Common myeloid progenitor, CD34-positive (primary cell): Measurements from ENCODE around the gene POU6F2.
"Not testable (repeated sequence)": the region's sequence is repeated elsewhere in the genome, so short reads cannot be mapped to it uniquely, and the experiment has no call there.

Source experiments
- CTCF ChIA-PET: fragments of 350-600 bp; sonication (Branson Sonifier 250); formaldehyde crosslinking; loops from one replicate; lab custom pipeline; 2021; ENCODE audit warnings: antibody characterized with exemption; lab: Charles Lee
- POLR2A ChIA-PET: fragments of 350-600 bp; sonication (Branson Sonifier 250); formaldehyde crosslinking; loops from one replicate; lab custom pipeline; 2021; ENCODE audit warnings: antibody characterized with exemption; lab: Charles Lee
- DNase-seq, 3 donors: peaks; one replicate each; pipeline versions ENCODE4 v3.0.0 to v3.0.0-alpha.2; 2013
- H3K27ac ChIP-seq, 2 experiments: 1 replicate in 1 of 2; 2 replicates in 1 of 2; pipeline ENCODE4 v1.7.0; 2013; ENCODE audit warnings: inconsistent platforms in 2 of 2, low read length in 2 of 2, mild to moderate bottlenecking in 2 of 2, low read depth in 1 of 2, moderate library complexity in 1 of 2; ENCODE audit not compliant: severe bottlenecking in 2 of 2, insufficient read depth in 1 of 2, poor library complexity in 1 of 2
- H3K27me3 ChIP-seq, 5 experiments: replicated peaks in 2 of 5; 1 replicate in 3 of 5; 2 replicates in 2 of 5; pipeline versions ENCODE4 v1.6.1 to v1.7.0; 2013; ENCODE audit warnings: low read length in 4 of 5, mild to moderate bottlenecking in 2 of 5, moderate library complexity in 2 of 5, inconsistent platforms in 1 of 5; ENCODE audit not compliant: insufficient read depth in 5 of 5, control insufficient read depth in 4 of 5
- H3K36me3 ChIP-seq, 4 experiments: 1 replicate in 2 of 4; 2 replicates in 2 of 4; pipeline versions ENCODE4 v1.6.1 to v1.7.0; 2013; ENCODE audit warnings: low read length in 3 of 4, control low read depth in 1 of 4, mild to moderate bottlenecking in 1 of 4; ENCODE audit not compliant: control insufficient read depth in 4 of 4, insufficient read depth in 4 of 4
- H3K4me1 ChIP-seq, 4 experiments: 1 replicate in 3 of 4; 2 replicates in 1 of 4; pipeline versions ENCODE4 v1.6.1 to v1.7.1; 2013; ENCODE audit warnings: low read length in 3 of 4, mild to moderate bottlenecking in 3 of 4, control low read depth in 1 of 4, inconsistent platforms in 1 of 4, moderate library complexity in 1 of 4; ENCODE audit not compliant: control insufficient read depth in 4 of 4, insufficient read depth in 4 of 4; ENCODE audit errors: control extremely low read depth in 1 of 4
- H3K4me3 ChIP-seq, 7 experiments: 1 replicate in 4 of 7; 2 replicates in 3 of 7; pipeline versions ENCODE4 v1.5.1 to v1.7.0; 2013; ENCODE audit warnings: mild to moderate bottlenecking in 7 of 7, low read length in 6 of 7, moderate library complexity in 6 of 7, inconsistent platforms in 2 of 7, low read depth in 2 of 7, control low read depth in 1 of 7; ENCODE audit not compliant: insufficient read depth in 4 of 7, control insufficient read depth in 1 of 7; ENCODE audit errors: extremely low read depth in 1 of 7
- H3K9me3 ChIP-seq, 5 experiments: 1 replicate in 4 of 5; 2 replicates in 1 of 5; pipeline versions ENCODE4 v1.6.1 to v1.7.1; 2013; ENCODE audit warnings: low read length in 4 of 5, mild to moderate bottlenecking in 2 of 5, inconsistent platforms in 1 of 5, low read depth in 1 of 5, moderate library complexity in 1 of 5; ENCODE audit not compliant: control insufficient read depth in 4 of 5, insufficient read depth in 2 of 5; ENCODE audit errors: control extremely low read depth in 1 of 5
- WGBS: methylation state at CpG from one replicate; pipeline ENCODE4 v1.1.5; 2013; ENCODE audit not compliant: insufficient coverage; 5-methylcytosine and 5-hydroxymethylcytosine counted together

POU6F2 gene

GRCh38 chr7:39186671-39187070, 209.0 kb downstream of the POU6F2 start:
- Histone ChIP-seq H3K36me3 (no peaks in the 10 kb centered on the region), H3K9me3 (no peaks in the 10 kb centered on the region), H3K27ac (no peak overlapping the region), H3K27me3 (peaks cover 0 to 7% (median 0%) of the 10 kb centered on the region in 5 experiments), H3K4me1 (no peaks in the 10 kb centered on the region), H3K4me3 (no peak overlapping the region)
- POLR2A ChIA-PET: no interaction called here
- CTCF ChIA-PET: no interaction called here
- 81% methylated on average over 3 of the region's 4 CpGs for WGBS
- no peak for DNase-seq

DNA sequence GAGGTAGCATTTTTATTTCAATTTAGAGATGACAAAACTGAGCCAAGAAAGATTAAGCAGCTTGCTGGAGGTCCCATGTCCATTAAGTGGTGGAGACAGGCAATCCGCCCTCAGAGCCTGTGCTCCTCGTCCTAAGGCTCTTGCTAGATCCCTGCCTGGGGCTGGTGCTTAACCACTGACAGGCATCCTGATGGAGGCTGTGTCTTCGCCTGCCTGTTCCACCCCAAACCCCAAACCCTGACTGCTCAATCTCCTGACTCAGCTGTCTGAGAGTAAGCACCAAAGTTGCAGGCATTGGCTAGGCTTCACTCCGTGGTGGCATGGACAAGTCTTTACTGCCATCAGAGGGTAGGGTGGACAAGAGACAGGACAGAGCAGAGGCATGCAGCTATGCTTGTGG, 209.4 kb downstream of the POU6F2 start:
- no peaks in the 10 kb centered on the region for H3K4me1 ChIP-seq
- H3K36me3 ChIP-seq: no peaks in the 10 kb centered on the region
- H3K4me3 ChIP-seq: no peak overlapping the region
- POLR2A ChIA-PET: no interaction called here
- 71% methylated on average over 4 of the region's 4 CpGs for WGBS
- H3K27ac ChIP-seq: no peak overlapping the region
- CTCF ChIA-PET: no interaction called here
- no peak for DNase-seq
- peaks cover 0 to 1% (median 0%) of the 10 kb centered on the region in 5 experiments for H3K9me3 ChIP-seq
- peaks cover 0 to 7% (median 0%) of the 10 kb centered on the region in 5 experiments for H3K27me3 ChIP-seq

GRCh38 chr7:39192476-39192875, 214.8 kb downstream of the POU6F2 start:
- H3K9me3 ChIP-seq: peaks cover 0 to 1% (median 0%) of the 10 kb centered on the region in 5 experiments
- no peak overlapping the region for H3K4me3 ChIP-seq
- no peak overlapping the region for H3K27ac ChIP-seq
- no peaks in the 10 kb centered on the region for H3K4me1 ChIP-seq
- POLR2A ChIA-PET: no interaction called here
- no peak for DNase-seq
- CTCF ChIA-PET: no interaction called here
- no CpG with 5 or more reads among the region's 1 CpG for WGBS
- no peaks in the 10 kb centered on the region for H3K36me3 ChIP-seq
- H3K27me3 ChIP-seq: peaks cover 0 to 2% (median 0%) of the 10 kb centered on the region in 5 experiments

DNA sequence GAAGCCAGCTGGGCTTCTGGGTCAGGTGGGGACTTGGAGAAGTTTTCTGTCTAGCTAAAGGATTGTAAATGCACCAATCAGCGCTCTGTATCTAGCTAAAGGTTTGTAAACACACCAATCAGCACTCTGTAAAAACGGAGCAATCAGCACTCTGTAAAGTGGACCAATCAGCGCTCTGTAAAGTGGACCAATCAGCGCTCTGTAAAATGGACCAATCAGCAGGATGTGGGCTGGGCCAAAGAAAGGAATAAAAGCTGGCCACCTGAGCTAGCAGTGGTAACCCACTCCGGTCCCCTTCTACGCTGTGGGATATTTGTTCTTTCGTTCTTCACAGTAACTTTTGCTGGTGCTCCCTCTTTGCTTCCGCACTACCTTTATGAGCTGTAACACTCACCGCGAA, 216.7 kb downstream of the POU6F2 start:
- POLR2A ChIA-PET: not testable (repeated sequence)
- WGBS: 98% methylated on average over 8 of the region's 10 CpGs
- CTCF ChIA-PET: interaction anchor here (1.0 kb wide), 1 partner anchor 91 kb away, joined by 3 read pairs; no protein-coding TSS in a partner anchor

GRCh38 chr7:39195967-39196366, 218.3 kb downstream of the POU6F2 start:
- POLR2A ChIA-PET: no interaction called here
- 100% methylated on average over 2 of the region's 5 CpGs for WGBS
- no peaks in the 10 kb centered on the region for H3K4me1 ChIP-seq
- H3K27ac ChIP-seq: no peak overlapping the region
- CTCF ChIA-PET: no interaction called here
- peaks cover 0 to 1% (median 0%) of the 10 kb centered on the region in 5 experiments for H3K9me3 ChIP-seq
- no peak overlapping the region for H3K4me3 ChIP-seq
- H3K27me3 ChIP-seq: peaks cover 0 to 2% (median 0%) of the 10 kb centered on the region in 5 experiments
- H3K36me3 ChIP-seq: no peaks in the 10 kb centered on the region
- no peak for DNase-seq

More for the DNA sequence above, 216.7 kb downstream of the POU6F2 start:
- H3K27ac ChIP-seq, H3K4me1 ChIP-seq, H3K36me3 ChIP-seq, H3K4me3 ChIP-seq, H3K9me3 ChIP-seq, DNase-seq, H3K27me3 ChIP-seq: not testable (repeated sequence)

DNA sequence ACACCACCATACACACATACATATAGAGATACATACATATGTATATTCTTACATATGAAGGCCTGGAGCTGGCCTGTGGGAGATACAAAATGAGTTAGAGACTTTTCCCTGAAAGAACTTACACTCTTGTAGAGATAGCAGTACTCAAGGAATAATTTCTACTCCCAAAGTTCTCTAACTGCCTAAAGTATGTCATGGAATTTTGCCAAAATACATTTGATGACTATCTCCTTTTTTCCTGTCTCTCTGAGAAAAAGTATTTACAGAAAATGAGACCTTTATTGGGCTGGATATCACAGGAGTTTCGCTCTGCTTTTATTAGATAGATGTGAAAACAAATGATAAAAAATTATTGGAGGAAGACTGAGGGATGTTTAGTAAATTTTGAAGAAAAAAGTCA, 220.1 kb downstream of the POU6F2 start:
- CTCF ChIA-PET: no interaction called here
- Histone ChIP-seq H3K36me3 (no peaks in the 10 kb centered on the region), H3K4me1 (no peaks in the 10 kb centered on the region), H3K27me3 (peaks cover 0 to 2% (median 0%) of the 10 kb centered on the region in 5 experiments), H3K9me3 (no peaks in the 10 kb centered on the region), H3K27ac (no peak overlapping the region), H3K4me3 (no peak overlapping the region)
- no CpG with 5 or more reads among the region's 1 CpG for WGBS
- POLR2A ChIA-PET: no interaction called here
- DNase-seq: no peak

GRCh38 chr7:39198556-39198955, 220.8 kb downstream of the POU6F2 start:
- H3K36me3 ChIP-seq: no peaks in the 10 kb centered on the region

More at GRCh38 chr7:39198556-39198955, 220.8 kb downstream of the POU6F2 start:
- CTCF ChIA-PET: no interaction called here
- POLR2A ChIA-PET: no interaction called here
- DNase-seq: no peak
- Histone ChIP-seq H3K27me3 (peaks cover 0 to 2% (median 0%) of the 10 kb centered on the region in 5 experiments), H3K27ac (no peak overlapping the region), H3K9me3 (no peaks in the 10 kb centered on the region), H3K4me3 (no peak overlapping the region), H3K4me1 (no peaks in the 10 kb centered on the region)
- WGBS: 80% methylated on average over 2 of the region's 2 CpGs
